ENCODE data around the gene CCDC136.

CCDC136 gene

DNA sequence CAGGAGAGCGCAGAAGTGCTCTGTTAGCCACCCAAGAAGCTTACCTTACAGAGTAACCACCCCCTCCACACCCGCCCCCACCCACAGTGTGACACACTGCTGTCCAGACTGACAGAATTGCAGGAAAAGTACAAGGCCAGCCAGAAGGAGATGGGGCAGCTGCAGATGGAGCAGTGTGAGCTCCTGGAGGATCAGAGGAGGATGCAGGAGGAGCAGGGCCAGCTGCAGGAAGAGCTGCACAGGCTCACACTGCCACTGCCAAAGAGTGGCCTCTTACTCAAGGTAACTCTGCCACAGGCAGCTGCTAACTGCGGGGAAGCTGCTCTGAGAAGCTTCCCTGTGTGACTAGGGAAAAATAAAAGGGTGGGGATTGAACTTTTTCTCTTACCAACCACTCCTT, 17.6 kb downstream of the CCDC136 start:
- Histone ChIP-seq H3K4me1 (ENCODE audit: control insufficient read depth, insufficient read depth, low read length) (peaks cover 12% of the 10 kb centered on the region), H3K36me3 (ENCODE audit: control insufficient read depth, insufficient read depth, low read length) (peaks cover 64% of the 10 kb centered on the region), H3K9me3 (ENCODE audit: control insufficient read depth, insufficient read depth, low read depth, low read length) (no peaks in the 10 kb centered on the region), H3K9ac (ENCODE audit: low read length) (no peak overlapping the region), H3K4me3 (ENCODE audit: low read depth, low read length) (no peak overlapping the region), H3K27ac (ENCODE audit: low read depth, low read length) (no peak overlapping the region), H3K27me3 (ENCODE audit: control insufficient read depth, insufficient read depth, low read length) (no peaks in the 10 kb centered on the region)

DNA sequence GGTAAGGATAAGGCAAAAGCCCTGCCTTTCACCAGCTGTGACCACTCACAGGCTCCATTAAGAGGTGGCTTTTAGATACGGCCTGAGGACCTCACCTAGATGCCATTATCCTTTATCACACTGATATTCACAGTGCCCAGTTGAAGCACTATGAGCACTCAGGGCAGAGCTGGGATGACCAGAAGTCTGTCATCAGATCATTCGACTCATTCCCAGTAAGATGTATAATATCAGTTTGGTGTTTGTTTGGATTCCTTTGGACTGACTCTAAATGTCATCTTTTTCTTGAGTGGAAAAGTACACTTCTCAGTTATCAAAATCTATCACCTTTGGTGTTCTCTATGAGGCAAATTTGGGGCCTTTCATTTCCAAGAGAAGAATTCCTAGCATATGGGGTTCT, 18.7 kb downstream of the CCDC136 start:
- H3K4me1 ChIP-seq (ENCODE audit: control insufficient read depth, insufficient read depth, low read length): peaks cover 12% of the 10 kb centered on the region
- no peaks in the 10 kb centered on the region for H3K27me3 ChIP-seq (ENCODE audit: control insufficient read depth, insufficient read depth, low read length)
- no peak overlapping the region for H3K9ac ChIP-seq (ENCODE audit: low read length)
- H3K4me3 ChIP-seq (ENCODE audit: low read depth, low read length): no peak overlapping the region
- no peaks in the 10 kb centered on the region for H3K9me3 ChIP-seq (ENCODE audit: control insufficient read depth, insufficient read depth, low read depth, low read length)
- H3K36me3 ChIP-seq (ENCODE audit: control insufficient read depth, insufficient read depth, low read length): peaks cover 59% of the 10 kb centered on the region
- H3K27ac ChIP-seq (ENCODE audit: low read depth, low read length): no peak overlapping the region

DNA sequence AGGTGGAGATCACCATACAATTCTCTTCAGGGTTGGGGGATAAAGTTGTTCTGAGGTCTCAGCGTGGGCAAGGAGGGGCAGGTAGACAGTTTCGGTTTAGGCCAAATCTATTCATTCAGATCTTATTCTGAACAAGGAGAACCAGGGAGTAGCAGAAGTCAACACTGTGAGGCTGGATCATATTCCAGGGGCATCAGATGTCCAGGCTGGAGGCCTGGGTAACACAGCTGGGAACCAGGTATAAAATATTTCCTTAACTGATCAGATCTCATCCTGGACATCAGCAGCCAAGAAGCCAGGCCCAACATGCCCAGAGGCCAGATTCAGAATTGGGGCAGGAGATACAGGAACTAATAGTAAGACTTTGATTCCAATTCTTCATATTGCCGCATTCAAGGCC, 19.2 kb downstream of the CCDC136 start:
- Histone ChIP-seq H3K36me3 (ENCODE audit: control insufficient read depth, insufficient read depth, low read length) (peaks cover 54% of the 10 kb centered on the region), H3K9ac (ENCODE audit: low read length) (no peak overlapping the region), H3K4me3 (ENCODE audit: low read depth, low read length) (no peak overlapping the region), H3K27me3 (ENCODE audit: control insufficient read depth, insufficient read depth, low read length) (no peaks in the 10 kb centered on the region), H3K4me1 (ENCODE audit: control insufficient read depth, insufficient read depth, low read length) (peaks cover 12% of the 10 kb centered on the region), H3K9me3 (ENCODE audit: control insufficient read depth, insufficient read depth, low read depth, low read length) (no peaks in the 10 kb centered on the region), H3K27ac (ENCODE audit: low read depth, low read length) (no peak overlapping the region)

DNA sequence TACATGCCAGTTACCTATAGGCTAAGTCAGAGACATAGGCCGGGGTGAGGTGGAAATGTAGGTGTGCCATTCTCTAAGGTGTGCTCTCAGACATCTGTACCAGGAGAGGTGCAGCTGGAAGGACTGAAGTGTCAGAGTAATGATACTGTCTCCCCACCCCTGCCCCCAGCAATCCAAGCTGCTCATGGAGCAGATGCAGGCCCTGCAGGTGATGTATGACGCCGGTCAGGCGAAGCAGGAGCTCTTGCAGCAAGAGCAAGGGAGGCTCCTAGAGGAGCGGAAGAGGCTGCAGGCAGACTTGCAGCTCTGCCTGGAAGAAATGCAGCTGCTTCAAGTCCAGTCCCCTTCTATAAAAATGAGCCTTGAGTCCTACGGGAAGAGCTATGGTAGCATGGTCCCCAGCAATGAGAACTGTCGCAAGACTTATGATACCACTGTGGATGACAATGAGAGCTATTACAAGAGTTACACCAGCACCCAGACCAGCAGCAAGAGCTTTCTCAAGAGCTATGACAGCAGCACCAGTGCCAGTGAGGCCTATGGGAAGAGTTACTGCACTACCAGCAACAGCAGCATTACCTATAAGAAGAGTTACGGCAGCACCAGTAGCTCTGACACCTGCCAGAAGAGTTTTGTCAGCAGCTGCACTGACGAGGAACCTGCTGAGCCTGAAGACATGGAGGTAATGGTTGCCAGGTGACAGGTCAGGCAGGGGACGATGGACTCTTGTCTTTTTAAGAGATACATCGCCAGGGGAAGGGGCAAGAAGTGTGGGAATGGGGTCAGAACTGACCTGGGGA, 20.1 kb downstream of the CCDC136 start:
- Histone ChIP-seq H3K4me1 (ENCODE audit: control insufficient read depth, insufficient read depth, low read length) (peaks cover 12% of the 10 kb centered on the region), H3K27me3 (ENCODE audit: control insufficient read depth, insufficient read depth, low read length) (no peaks in the 10 kb centered on the region), H3K9ac (ENCODE audit: low read length) (no peak overlapping the region), H3K4me3 (ENCODE audit: low read depth, low read length) (no peak overlapping the region), H3K27ac (ENCODE audit: low read depth, low read length) (no peak overlapping the region), H3K9me3 (ENCODE audit: control insufficient read depth, insufficient read depth, low read depth, low read length) (no peaks in the 10 kb centered on the region), H3K36me3 (ENCODE audit: control insufficient read depth, insufficient read depth, low read length) (peaks cover 45% of the 10 kb centered on the region)

DNA sequence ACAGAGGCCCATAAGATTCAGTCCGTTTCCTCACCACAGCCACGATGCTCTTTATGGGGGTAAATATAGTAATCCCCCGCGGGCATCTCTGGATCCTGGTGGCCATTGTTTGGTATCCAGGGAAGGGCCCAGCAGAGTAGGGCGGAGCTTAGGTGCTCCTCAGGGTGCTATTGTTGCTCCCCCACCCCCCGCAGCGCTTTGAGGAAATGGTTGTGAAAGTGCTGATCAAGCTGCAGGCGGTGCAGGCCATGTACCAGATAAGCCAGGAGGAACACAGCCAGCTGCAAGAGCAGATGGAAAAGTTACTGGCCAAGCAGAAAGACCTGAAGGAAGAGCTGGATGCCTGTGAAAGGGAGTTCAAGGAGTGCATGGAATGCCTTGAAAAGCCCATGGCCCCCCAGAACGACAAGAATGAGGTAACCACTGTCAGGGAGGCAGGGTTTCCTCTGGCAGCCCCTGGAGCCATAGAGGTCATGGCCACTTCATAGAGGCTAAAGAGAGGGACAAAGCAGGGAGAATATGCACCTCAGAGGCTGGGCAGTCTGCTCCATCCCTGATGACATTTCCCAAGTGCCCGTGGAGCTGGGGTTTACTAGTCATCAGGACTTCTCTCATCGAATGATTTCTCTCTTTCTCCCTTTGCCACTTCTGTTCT, 20.9 kb downstream of the CCDC136 start:
- no peaks in the 10 kb centered on the region for H3K27me3 ChIP-seq (ENCODE audit: control insufficient read depth, insufficient read depth, low read length)
- no peak overlapping the region for H3K27ac ChIP-seq (ENCODE audit: low read depth, low read length)
- no peaks in the 10 kb centered on the region for H3K9me3 ChIP-seq (ENCODE audit: control insufficient read depth, insufficient read depth, low read depth, low read length)
- H3K36me3 ChIP-seq (ENCODE audit: control insufficient read depth, insufficient read depth, low read length): peaks cover 39% of the 10 kb centered on the region
- no peak overlapping the region for H3K4me3 ChIP-seq (ENCODE audit: low read depth, low read length)
- peaks cover 12% of the 10 kb centered on the region for H3K4me1 ChIP-seq (ENCODE audit: control insufficient read depth, insufficient read depth, low read length)
- no peak overlapping the region for H3K9ac ChIP-seq (ENCODE audit: low read length)

DNA sequence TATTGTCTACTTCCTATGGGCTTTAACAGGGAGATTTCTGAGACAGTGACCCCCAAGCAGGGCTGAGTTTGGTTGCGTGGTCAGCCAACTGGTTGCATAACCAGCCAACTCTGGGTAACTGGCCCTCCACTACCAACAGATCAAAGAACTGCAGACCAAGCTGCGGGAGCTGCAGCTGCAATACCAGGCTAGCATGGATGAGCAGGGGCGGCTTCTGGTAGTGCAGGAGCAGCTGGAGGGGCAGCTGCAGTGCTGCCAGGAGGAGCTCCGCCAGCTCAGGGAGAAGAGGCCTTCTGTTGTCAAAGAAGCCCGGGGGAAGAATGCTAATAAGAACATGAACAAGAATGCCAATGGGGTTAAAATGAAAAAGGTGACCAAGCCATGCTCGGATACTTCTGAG, 22.7 kb downstream of the CCDC136 start:
- H3K4me1 ChIP-seq (ENCODE audit: control insufficient read depth, insufficient read depth, low read length): peaks cover 12% of the 10 kb centered on the region
- peaks cover 27% of the 10 kb centered on the region for H3K36me3 ChIP-seq (ENCODE audit: control insufficient read depth, insufficient read depth, low read length)
- no peak overlapping the region for H3K27ac ChIP-seq (ENCODE audit: low read depth, low read length)

DNA sequence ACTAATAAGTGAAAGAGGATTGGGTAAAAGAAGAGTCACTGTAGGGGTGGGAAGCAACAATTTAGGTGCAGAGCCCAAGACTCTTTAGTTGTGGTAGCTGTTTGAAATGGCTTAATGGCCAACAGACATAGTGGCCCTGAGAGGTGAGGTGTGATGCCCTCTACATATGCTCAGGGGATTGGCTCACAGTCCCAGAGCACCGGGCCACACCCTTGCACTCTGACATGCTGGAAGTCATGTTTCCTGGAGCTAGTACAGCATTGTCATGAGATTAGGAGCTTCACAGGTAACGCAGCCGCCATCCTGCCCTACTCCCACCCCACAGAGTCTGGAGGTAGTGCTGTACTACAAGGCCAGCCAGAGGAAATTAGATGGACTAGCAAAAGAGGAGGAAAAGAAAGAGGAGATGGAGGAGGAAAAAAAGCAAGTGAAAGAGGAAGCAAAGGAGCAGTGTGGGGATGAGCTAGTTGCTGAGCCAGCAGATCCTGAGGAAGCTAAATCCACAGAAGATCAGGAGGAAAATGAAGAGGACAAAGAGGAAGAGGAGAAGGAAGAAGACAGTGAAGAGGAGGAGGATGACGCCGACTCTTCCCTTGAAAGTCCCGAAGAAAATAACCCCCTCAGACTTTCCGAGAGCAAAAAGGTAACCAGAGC, 23.6 kb downstream of the CCDC136 start:
- Histone ChIP-seq H3K4me3 (ENCODE audit: low read depth, low read length) (no peak overlapping the region), H3K4me1 (ENCODE audit: control insufficient read depth, insufficient read depth, low read length) (peaks cover 12% of the 10 kb centered on the region), H3K9me3 (ENCODE audit: control insufficient read depth, insufficient read depth, low read depth, low read length) (no peaks in the 10 kb centered on the region), H3K27me3 (ENCODE audit: control insufficient read depth, insufficient read depth, low read length) (no peaks in the 10 kb centered on the region), H3K27ac (ENCODE audit: low read depth, low read length) (no peak overlapping the region), H3K36me3 (ENCODE audit: control insufficient read depth, insufficient read depth, low read length) (peaks cover 19% of the 10 kb centered on the region), H3K9ac (ENCODE audit: low read length) (no peak overlapping the region)

More for the DNA sequence above, 22.7 kb downstream of the CCDC136 start:
- Histone ChIP-seq H3K9me3 (ENCODE audit: control insufficient read depth, insufficient read depth, low read depth, low read length) (no peaks in the 10 kb centered on the region), H3K4me3 (ENCODE audit: low read depth, low read length) (no peak overlapping the region), H3K9ac (ENCODE audit: low read length) (no peak overlapping the region), H3K27me3 (ENCODE audit: control insufficient read depth, insufficient read depth, low read length) (no peaks in the 10 kb centered on the region)

DNA sequence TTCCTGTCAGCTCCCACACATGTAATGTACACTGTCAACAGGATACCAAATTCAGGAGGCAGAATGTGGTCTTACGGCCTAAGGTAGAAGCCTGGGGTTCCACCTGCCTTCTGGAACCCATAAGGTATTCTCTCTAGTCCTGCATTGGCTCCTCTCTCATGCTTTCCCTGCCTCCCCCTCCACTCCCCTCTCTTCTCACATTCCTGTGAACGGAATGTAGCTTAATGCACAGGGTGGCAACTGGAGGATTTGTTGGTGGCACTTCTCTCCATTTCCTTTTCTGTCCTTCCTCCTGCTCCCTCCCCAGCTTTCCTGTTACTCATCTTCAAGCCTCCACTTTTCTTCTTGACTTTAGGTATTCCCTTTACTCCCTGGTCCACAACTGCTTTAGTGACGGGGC, 26.9 kb downstream of the CCDC136 start:
- H3K27me3 ChIP-seq (ENCODE audit: control insufficient read depth, insufficient read depth, low read length): no peaks in the 10 kb centered on the region
- H3K9ac ChIP-seq (ENCODE audit: low read length): no peak overlapping the region

DNA sequence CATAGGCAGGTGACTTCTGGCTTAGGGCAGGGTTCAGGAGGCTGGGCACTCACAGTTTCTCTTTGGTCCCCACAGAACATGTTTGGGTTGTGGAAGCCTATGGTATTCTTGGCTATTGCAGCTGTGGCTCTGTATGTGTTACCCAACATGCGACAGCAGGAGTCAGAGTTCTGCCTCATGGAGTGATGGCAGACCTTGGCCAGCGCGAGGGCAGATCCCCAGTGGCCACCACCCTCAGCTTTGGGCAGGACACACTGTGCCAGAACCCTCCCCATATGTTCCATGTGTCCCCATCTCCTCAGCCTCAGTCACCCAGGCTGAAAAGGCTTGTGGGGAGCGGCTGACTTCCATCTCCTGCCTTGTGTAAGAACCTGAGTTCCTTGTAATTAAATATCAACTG, 30.0 kb downstream of the CCDC136 start:
- no peak overlapping the region for H3K27ac ChIP-seq (ENCODE audit: low read depth, low read length)
- H3K4me3 ChIP-seq (ENCODE audit: low read depth, low read length): no peak overlapping the region
- H3K9me3 ChIP-seq (ENCODE audit: control insufficient read depth, insufficient read depth, low read depth, low read length): no peaks in the 10 kb centered on the region
- no peak overlapping the region for H3K9ac ChIP-seq (ENCODE audit: low read length)
- H3K36me3 ChIP-seq (ENCODE audit: control insufficient read depth, insufficient read depth, low read length): no peaks in the 10 kb centered on the region
- no peaks in the 10 kb centered on the region for H3K27me3 ChIP-seq (ENCODE audit: control insufficient read depth, insufficient read depth, low read length)
- H3K4me1 ChIP-seq (ENCODE audit: control insufficient read depth, insufficient read depth, low read length): no peaks in the 10 kb centered on the region; the same call in 1 of the 2 replicates

More for the DNA sequence above, 26.9 kb downstream of the CCDC136 start:
- Histone ChIP-seq H3K4me3 (ENCODE audit: low read depth, low read length) (no peak overlapping the region), H3K27ac (ENCODE audit: low read depth, low read length) (no peak overlapping the region), H3K4me1 (ENCODE audit: control insufficient read depth, insufficient read depth, low read length) (no peaks in the 10 kb centered on the region; the same call in 1 of the 2 replicates), H3K36me3 (ENCODE audit: control insufficient read depth, insufficient read depth, low read length) (0 out of 2 replicates have a peak, but pooled peaks cover 5% of the 10 kb centered on the region), H3K9me3 (ENCODE audit: control insufficient read depth, insufficient read depth, low read depth, low read length) (no peaks in the 10 kb centered on the region)

DNA sequence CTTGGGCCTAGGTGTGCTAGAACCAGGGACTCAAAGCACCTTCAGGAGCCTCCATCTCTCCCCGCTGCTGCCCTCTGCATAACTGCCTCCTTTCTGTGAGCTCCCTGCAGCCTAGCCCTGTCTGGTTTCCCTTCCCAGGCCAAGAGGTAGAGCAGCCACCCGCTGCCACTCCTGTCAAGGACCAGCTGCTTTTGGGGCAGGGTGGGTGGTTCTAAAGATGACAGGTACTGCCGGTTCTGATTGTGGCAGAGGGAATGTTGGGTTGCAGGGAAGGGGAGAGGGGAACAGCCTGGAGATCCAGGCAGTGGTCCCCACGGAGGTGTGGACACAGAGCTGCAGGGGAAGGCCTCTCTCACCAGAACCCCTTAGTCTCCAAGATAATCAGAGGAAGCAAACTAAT, 34.7 kb downstream of the CCDC136 start:
- H3K27ac ChIP-seq (ENCODE audit: low read depth, low read length): no peak overlapping the region

DNA sequence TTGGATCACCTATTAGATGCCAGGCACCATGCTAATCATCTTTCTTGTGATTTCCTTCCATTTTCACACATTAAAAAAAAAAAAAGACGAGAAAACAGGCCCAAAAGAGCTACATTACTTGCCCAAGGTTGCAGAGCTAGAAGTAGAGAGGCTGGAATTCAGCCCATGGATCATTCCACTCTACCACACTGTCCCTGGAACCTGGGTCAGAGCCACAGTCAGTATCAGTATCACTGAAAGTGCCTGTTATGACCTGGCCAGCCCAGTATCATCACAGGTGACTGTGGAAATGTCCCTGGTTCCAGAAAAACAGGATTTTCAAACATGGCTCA, 35.1 kb downstream of the CCDC136 start:
- Histone ChIP-seq H3K36me3 (ENCODE audit: control insufficient read depth, insufficient read depth, low read length) (no peaks in the 10 kb centered on the region), H3K27ac (ENCODE audit: low read depth, low read length) (no peak overlapping the region), H3K27me3 (ENCODE audit: control insufficient read depth, insufficient read depth, low read length) (peaks cover 18% of the 10 kb centered on the region), H3K9ac (ENCODE audit: low read length) (no peak overlapping the region), H3K9me3 (ENCODE audit: control insufficient read depth, insufficient read depth, low read depth, low read length) (no peaks in the 10 kb centered on the region), H3K4me1 (ENCODE audit: control insufficient read depth, insufficient read depth, low read length) (peaks cover 31% of the 10 kb centered on the region), H3K4me3 (ENCODE audit: low read depth, low read length) (no peak overlapping the region)

More for the DNA sequence above, 34.7 kb downstream of the CCDC136 start:
- Histone ChIP-seq H3K9ac (ENCODE audit: low read length) (no peak overlapping the region), H3K27me3 (ENCODE audit: control insufficient read depth, insufficient read depth, low read length) (peaks cover 17% of the 10 kb centered on the region), H3K9me3 (ENCODE audit: control insufficient read depth, insufficient read depth, low read depth, low read length) (no peaks in the 10 kb centered on the region), H3K36me3 (ENCODE audit: control insufficient read depth, insufficient read depth, low read length) (no peaks in the 10 kb centered on the region), H3K4me3 (ENCODE audit: low read depth, low read length) (no peak overlapping the region), H3K4me1 (ENCODE audit: control insufficient read depth, insufficient read depth, low read length) (peaks cover 31% of the 10 kb centered on the region)

Measured in HUES6 (cell line).